Trophoblast cell (in vitro differentiated cells and primary cell): Measurements from ENCODE around the gene RIT2.

Experiments used
- DNase-seq, 2 donors: peaks; one replicate each; pipeline ENCODE4 v3.0.0-alpha.2; 2016
- H2AFZ ChIP-seq: 2 replicates; pipeline ENCODE4 v1.6.1; 2013; ENCODE audit warnings: low read length, moderate library complexity, mild to moderate bottlenecking; ENCODE audit not compliant: insufficient read depth, poor library complexity
- H2AK5ac ChIP-seq: 2 replicates; pipeline ENCODE4 v1.6.1; 2013; ENCODE audit warnings: mild to moderate bottlenecking, low read length
- H2BK120ac ChIP-seq: 2 replicates; pipeline ENCODE4 v1.6.1; 2013; ENCODE audit warnings: low read length, mild to moderate bottlenecking, moderate library complexity; ENCODE audit not compliant: insufficient read depth, poor library complexity
- H2BK12ac ChIP-seq: 2 replicates; pipeline ENCODE4 v1.6.1; 2013; ENCODE audit warnings: mild to moderate bottlenecking, low read length, moderate library complexity
- H2BK5ac ChIP-seq: 2 replicates; pipeline ENCODE4 v1.6.1; 2013; ENCODE audit warnings: low read length, low read depth, moderate library complexity, mild to moderate bottlenecking; ENCODE audit not compliant: poor library complexity
- H3K14ac ChIP-seq: 2 replicates; pipeline ENCODE4 v1.6.1; 2013; ENCODE audit warnings: mild to moderate bottlenecking, low read length
- H3K18ac ChIP-seq: 2 replicates; pipeline ENCODE4 v1.6.1; 2013; ENCODE audit warnings: mild to moderate bottlenecking, low read length
- H3K23ac ChIP-seq: 2 replicates; pipeline ENCODE4 v1.6.1; 2013; ENCODE audit warnings: low read length
- H3K27ac ChIP-seq: 2 replicates; pipeline ENCODE4 v1.5.1; 2013; ENCODE audit warnings: low read depth, mild to moderate bottlenecking, inconsistent platforms, low read length, moderate library complexity
- H3K27me3 ChIP-seq: 2 replicates; pipeline ENCODE4 v1.6.1; 2013; ENCODE audit warnings: inconsistent platforms, mild to moderate bottlenecking, low read length, moderate library complexity; ENCODE audit not compliant: insufficient read depth
- H3K36me3 ChIP-seq, 2 experiments: 1 replicate in 1 of 2; 2 replicates in 1 of 2; pipeline ENCODE4 v1.6.1; 2013; ENCODE audit warnings: low read length in 2 of 2, mild to moderate bottlenecking in 2 of 2, moderate library complexity in 1 of 2; ENCODE audit not compliant: insufficient read depth in 2 of 2, control insufficient read depth in 1 of 2
- H3K4ac ChIP-seq: 2 replicates; pipeline ENCODE4 v1.6.1; 2013; ENCODE audit warnings: low read depth, mild to moderate bottlenecking, low read length, moderate library complexity
- H3K4me1 ChIP-seq, 2 experiments: 1 replicate in 1 of 2; 2 replicates in 1 of 2; pipeline ENCODE4 v1.6.1; 2013; ENCODE audit warnings: low read length in 2 of 2, mild to moderate bottlenecking in 2 of 2, moderate library complexity in 1 of 2; ENCODE audit not compliant: insufficient read depth in 2 of 2, control insufficient read depth in 1 of 2
- H3K4me2 ChIP-seq: 2 replicates; pipeline ENCODE4 v1.6.1; 2013; ENCODE audit warnings: inconsistent platforms, mild to moderate bottlenecking, low read length, moderate library complexity
- H3K4me3 ChIP-seq: 2 replicates; pipeline ENCODE4 v1.5.1; 2013; ENCODE audit warnings: mild to moderate bottlenecking, low read depth, low read length, inconsistent platforms
- H3K79me1 ChIP-seq: one replicate; pipeline ENCODE4 v1.6.1; 2013; ENCODE audit warnings: low read length
- H3K79me2 ChIP-seq: 2 replicates; pipeline ENCODE4 v1.6.1; 2013; ENCODE audit warnings: low read length, mild to moderate bottlenecking; ENCODE audit not compliant: control insufficient read depth, insufficient read depth, poor library complexity
- H3K9ac ChIP-seq: 2 replicates; pipeline ENCODE4 v1.6.1; 2013; ENCODE audit warnings: mild to moderate bottlenecking, low read length
- H3K9me3 ChIP-seq: 2 replicates; pipeline ENCODE4 v1.6.1; 2013; ENCODE audit warnings: low read depth, mild to moderate bottlenecking, control low read depth, inconsistent platforms, low read length; ENCODE audit not compliant: insufficient read depth
- H4K12ac ChIP-seq: 2 replicates; pipeline ENCODE4 v1.6.1; 2013; ENCODE audit warnings: low read depth, mild to moderate bottlenecking, low read length, moderate library complexity
- H4K8ac ChIP-seq: 2 replicates; pipeline ENCODE4 v1.6.1; 2013; ENCODE audit warnings: low read depth, mild to moderate bottlenecking, low read length, moderate library complexity
- H4K91ac ChIP-seq: one replicate; pipeline ENCODE4 v1.6.1; 2013; ENCODE audit warnings: low read depth, mild to moderate bottlenecking, low read length, moderate library complexity
- WGBS: extraction: QIAGEN DNeasy Blood & Tissue Kit; methylation state at CpG from one replicate; pipeline ENCODE4 v1.1.7; 2013; ENCODE audit warnings: missing lambda C conversion rate; ENCODE audit not compliant: insufficient read length, insufficient coverage; ENCODE audit errors: extremely low coverage; 5-methylcytosine and 5-hydroxymethylcytosine counted together

Gene RIT2

DNA sequence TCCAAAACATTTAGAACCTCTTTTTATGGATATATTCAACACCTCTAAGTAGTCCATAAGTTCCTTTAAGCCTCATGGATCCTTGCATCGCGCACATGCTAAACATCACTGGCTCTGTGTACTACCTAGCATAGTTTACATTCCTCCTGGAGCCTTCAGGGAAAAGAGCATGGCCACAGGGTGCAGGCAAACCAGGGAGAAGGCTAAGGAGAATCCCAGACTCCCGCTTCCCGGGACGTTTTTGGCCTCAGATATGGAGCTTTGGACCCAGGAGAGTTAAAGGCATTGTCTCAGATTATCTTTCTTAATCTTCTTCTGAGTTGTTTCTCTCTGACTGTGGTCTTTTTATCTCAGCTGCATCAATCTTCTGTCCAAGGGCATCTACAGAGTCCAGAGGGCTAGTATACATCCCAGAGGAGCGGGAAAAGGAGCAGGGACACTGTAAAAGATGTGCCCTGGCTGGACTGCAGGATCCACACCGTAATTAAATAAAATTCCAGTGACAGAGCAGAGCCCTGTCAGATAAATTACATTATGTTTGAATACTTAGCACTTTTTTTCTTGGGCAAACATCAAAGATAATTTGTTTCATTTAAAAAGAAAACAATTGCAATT lies 36.9 kb downstream of the RIT2 start:
- H3K27ac ChIP-seq: no peak overlapping the region
- no peak overlapping the region for H3K23ac ChIP-seq
- no peak overlapping the region for H2BK12ac ChIP-seq
- no peak overlapping the region for H3K4me3 ChIP-seq
- no peak overlapping the region for H2AK5ac ChIP-seq
- H3K9ac ChIP-seq: no peak overlapping the region
- peak overlapping the region; percentile 27 for H3K4me2 ChIP-seq
- no peaks in the 10 kb centered on the region for H3K27me3 ChIP-seq
- no peak overlapping the region for H2BK120ac ChIP-seq
- H4K8ac ChIP-seq: no peak overlapping the region
- no peaks in the 10 kb centered on the region for H3K79me2 ChIP-seq
- no peaks in the 10 kb centered on the region for H3K79me1 ChIP-seq
- H3K9me3 ChIP-seq: no peaks in the 10 kb centered on the region
- peaks cover 0 to 2% of the 10 kb centered on the region in 2 experiments for H3K4me1 ChIP-seq
- H3K18ac ChIP-seq: no peak overlapping the region
- WGBS: no CpG with 5 or more reads among the region's 7 CpGs
- H3K4ac ChIP-seq: no peak overlapping the region
- peak; percentile 60 to 78 for DNase-seq
- no peak overlapping the region for H2BK5ac ChIP-seq
- H3K14ac ChIP-seq: no peak overlapping the region
- no peak overlapping the region for H4K91ac ChIP-seq
- no peak overlapping the region for H2AFZ ChIP-seq
- H3K36me3 ChIP-seq: no peaks in the 10 kb centered on the region
- H4K12ac ChIP-seq: no peak overlapping the region

GRCh38 chr18:43077510-43078308 lies 37.8 kb downstream of the RIT2 start:
- no CpG with 5 or more reads among the region's 5 CpGs for WGBS

GRCh38 chr18:43073771-43074170 lies 41.7 kb downstream of the RIT2 start:
- H3K9ac ChIP-seq: no peak overlapping the region
- no peak overlapping the region for H2BK12ac ChIP-seq
- H3K79me2 ChIP-seq: no peaks in the 10 kb centered on the region
- H2AK5ac ChIP-seq: no peak overlapping the region
- peaks cover 0 to 2% of the 10 kb centered on the region in 2 experiments for H3K4me1 ChIP-seq
- no peaks in the 10 kb centered on the region for H3K79me1 ChIP-seq
- H3K18ac ChIP-seq: no peak overlapping the region
- no peak overlapping the region for H3K4ac ChIP-seq
- H3K4me2 ChIP-seq: no peak overlapping the region
- no peak overlapping the region for H3K14ac ChIP-seq
- H3K9me3 ChIP-seq: no peaks in the 10 kb centered on the region
- H3K23ac ChIP-seq: no peak overlapping the region
- H4K12ac ChIP-seq: no peak overlapping the region
- H2AFZ ChIP-seq: no peak overlapping the region
- H4K91ac ChIP-seq: no peak overlapping the region
- H3K27me3 ChIP-seq: no peaks in the 10 kb centered on the region
- WGBS: no CpG with 5 or more reads among the region's 1 CpG
- H3K36me3 ChIP-seq: no peaks in the 10 kb centered on the region
- no peak overlapping the region for H2BK5ac ChIP-seq
- DNase-seq: no peak
- H3K27ac ChIP-seq: no peak overlapping the region
- no peak overlapping the region for H2BK120ac ChIP-seq
- no peak overlapping the region for H3K4me3 ChIP-seq
- H4K8ac ChIP-seq: no peak overlapping the region

More at GRCh38 chr18:43077510-43078308, 37.8 kb downstream of the RIT2 start:
- Histone ChIP-seq H3K4me2 (no peak overlapping the region), H2AK5ac (no peak overlapping the region), H3K23ac (no peak overlapping the region), H3K79me2 (no peaks in the 10 kb centered on the region), H2BK120ac (no peak overlapping the region), H3K14ac (no peak overlapping the region), H3K4me3 (no peak overlapping the region), H2BK12ac (no peak overlapping the region), H2AFZ (no peak overlapping the region), H3K4me1 (peaks cover 0 to 2% of the 10 kb centered on the region in 2 experiments), H3K18ac (no peak overlapping the region), H4K8ac (no peak overlapping the region), H3K79me1 (no peaks in the 10 kb centered on the region), H3K36me3 (no peaks in the 10 kb centered on the region), H4K12ac (no peak overlapping the region), H3K9ac (no peak overlapping the region), H4K91ac (no peak overlapping the region), H3K27ac (no peak overlapping the region), H3K27me3 (no peaks in the 10 kb centered on the region), H2BK5ac (no peak overlapping the region), H3K9me3 (no peaks in the 10 kb centered on the region), H3K4ac (no peak overlapping the region)
- no peak for DNase-seq

DNA sequence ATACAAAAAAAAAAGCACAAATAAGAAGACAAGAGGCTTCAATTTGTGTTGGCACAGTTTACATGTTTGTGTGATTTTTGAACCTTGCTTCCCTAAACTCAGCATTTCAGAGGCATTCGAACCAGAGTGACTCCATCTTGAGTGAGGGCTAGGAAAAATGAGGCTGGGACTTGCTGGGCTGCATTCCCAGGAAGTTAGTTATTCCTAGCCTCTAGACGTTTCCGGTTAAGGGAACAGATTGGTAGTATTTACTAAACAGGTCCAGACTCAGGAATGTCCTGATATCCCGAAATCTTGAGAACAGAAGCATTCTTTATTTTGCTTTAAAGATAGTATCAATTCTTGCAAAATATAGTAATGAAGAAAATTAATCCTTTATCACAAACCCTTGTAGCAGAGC lies 46.7 kb downstream of the RIT2 start:
- Histone ChIP-seq H4K12ac (no peak overlapping the region), H2BK5ac (no peak overlapping the region), H3K4me1 (peaks cover 0 to 1% of the 10 kb centered on the region in 2 experiments), H3K9me3 (no peaks in the 10 kb centered on the region), H3K79me1 (no peaks in the 10 kb centered on the region), H3K27me3 (no peaks in the 10 kb centered on the region), H3K9ac (no peak overlapping the region), H2BK12ac (no peak overlapping the region), H3K27ac (no peak overlapping the region), H2AFZ (no peak overlapping the region), H2AK5ac (no peak overlapping the region), H2BK120ac (no peak overlapping the region), H3K23ac (no peak overlapping the region), H3K18ac (no peak overlapping the region), H3K79me2 (no peaks in the 10 kb centered on the region), H4K8ac (no peak overlapping the region), H3K4me2 (no peak overlapping the region), H3K4me3 (no peak overlapping the region), H3K4ac (no peak overlapping the region), H4K91ac (no peak overlapping the region), H3K14ac (no peak overlapping the region), H3K36me3 (no peaks in the 10 kb centered on the region)
- peak; percentile 76 to 93 for DNase-seq
- no CpG with 5 or more reads among the region's 4 CpGs for WGBS
